Retinal pigment epithelial cell (primary cell): ENCODE data around the gene IKZF2.

Experiments
- DNase-seq: peaks from one replicate; pipeline ENCODE4 v3.0.0-alpha.2; 2010; ENCODE audit warnings: low read depth
- H3K4me3 ChIP-seq: 2 replicates; pipeline ENCODE4 v1.5.1; 2011; ENCODE audit warnings: mild to moderate bottlenecking, low read length, control low read depth, moderate library complexity
- CTCF ChIP-seq: conservative IDR thresholded peaks from 2 replicates; pipeline ENCODE4 v1.5.1; 2011; ENCODE audit warnings: low read depth, low read length, control low read depth, inconsistent platforms

IKZF2 gene

GRCh38 chr2:213080969-213081617 is 70.3 kb downstream of the IKZF2 start:
- DNase-seq = no peak
- no peak for TF ChIP-seq CTCF
- no peak overlapping the region for H3K4me3 ChIP-seq

GRCh38 chr2:213079756-213080155 is 71.7 kb downstream of the IKZF2 start:
- H3K4me3 ChIP-seq = no peak overlapping the region
- TF ChIP-seq CTCF = no peak
- DNase-seq = no peak

GRCh38 chr2:213078686-213079085 is 72.7 kb downstream of the IKZF2 start:
- DNase-seq = no peak
- no peak overlapping the region for H3K4me3 ChIP-seq
- no peak for TF ChIP-seq CTCF

- DNase-seq = no peak
- TF ChIP-seq CTCF = no peak
- no peak overlapping the region for H3K4me3 ChIP-seq
These were observed 81.9 kb downstream of the IKZF2 start for GRCh38 chr2:213069531-213069930.

GRCh38 chr2:213068676-213069359 is 82.6 kb downstream of the IKZF2 start:
- no peak for DNase-seq
- H3K4me3 ChIP-seq = no peak overlapping the region
- TF ChIP-seq CTCF = no peak

- H3K4me3 ChIP-seq = no peak overlapping the region
- DNase-seq = no peak
- no peak for TF ChIP-seq CTCF
These were observed 83.5 kb downstream of the IKZF2 start for GRCh38 chr2:213067888-213068287.

GRCh38 chr2:213066443-213066743 is 85.0 kb downstream of the IKZF2 start:
- no peak for DNase-seq
- TF ChIP-seq CTCF = no peak
- peak overlapping the region; percentile 29 for H3K4me3 ChIP-seq
